HUES6 (cell line): ENCODE measurements around the gene CFH.
"Not testable (repeated sequence)": the region's sequence is repeated elsewhere in the genome, so short reads cannot be mapped to it uniquely, and the experiment has no call there.

ENCODE experiments used
- H3K27ac ChIP-seq: 2 replicates; pipeline ENCODE4 v1.7.0; 2013; ENCODE audit warnings: low read depth, mild to moderate bottlenecking, low read length, inconsistent platforms
- H3K27me3 ChIP-seq: 2 replicates; pipeline ENCODE4 v1.6.1; 2013; ENCODE audit warnings: low read length; ENCODE audit not compliant: control insufficient read depth, insufficient read depth
- H3K36me3 ChIP-seq: 2 replicates; pipeline ENCODE4 v1.6.1; 2013; ENCODE audit warnings: low read length; ENCODE audit not compliant: control insufficient read depth, insufficient read depth
- H3K4me1 ChIP-seq: 2 replicates; pipeline ENCODE4 v1.6.1; 2013; ENCODE audit warnings: low read length; ENCODE audit not compliant: control insufficient read depth, insufficient read depth
- H3K4me3 ChIP-seq: 2 replicates; pipeline ENCODE4 v1.5.1; 2013; ENCODE audit warnings: low read depth, low read length
- H3K9ac ChIP-seq: one replicate; pipeline ENCODE4 v1.6.1; 2013; ENCODE audit warnings: mild to moderate bottlenecking, low read length
- H3K9me3 ChIP-seq: 2 replicates; pipeline ENCODE4 v1.6.1; 2013; ENCODE audit warnings: low read depth, low read length; ENCODE audit not compliant: control insufficient read depth, insufficient read depth

CFH gene

DNA sequence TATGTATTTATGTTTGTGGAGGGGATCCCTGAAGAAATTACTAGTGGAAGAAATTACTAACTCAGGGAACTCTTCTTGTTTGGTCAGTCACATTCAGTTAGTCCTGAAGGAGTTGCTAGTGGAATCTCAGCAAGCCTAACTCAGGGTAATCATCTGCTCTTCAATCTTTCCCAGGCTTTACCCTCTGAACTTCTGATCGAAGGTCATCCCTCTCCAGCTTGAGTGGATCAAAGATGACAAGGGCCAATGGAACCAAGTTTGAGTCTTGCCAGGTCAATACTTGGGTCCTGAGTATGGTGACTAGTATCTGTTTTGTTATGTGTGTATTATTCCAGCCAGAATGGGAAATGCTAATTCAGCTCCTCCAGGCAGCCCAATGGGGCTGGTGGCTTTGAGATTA lies 49.3 kb downstream of the CFH start:
- Histone ChIP-seq H3K4me1 (no peaks in the 10 kb centered on the region), H3K36me3 (no peaks in the 10 kb centered on the region), H3K9ac (no peak overlapping the region), H3K9me3 (no peaks in the 10 kb centered on the region), H3K27ac (no peak overlapping the region), H3K4me3 (no peak overlapping the region), H3K27me3 (no peaks in the 10 kb centered on the region)

DNA sequence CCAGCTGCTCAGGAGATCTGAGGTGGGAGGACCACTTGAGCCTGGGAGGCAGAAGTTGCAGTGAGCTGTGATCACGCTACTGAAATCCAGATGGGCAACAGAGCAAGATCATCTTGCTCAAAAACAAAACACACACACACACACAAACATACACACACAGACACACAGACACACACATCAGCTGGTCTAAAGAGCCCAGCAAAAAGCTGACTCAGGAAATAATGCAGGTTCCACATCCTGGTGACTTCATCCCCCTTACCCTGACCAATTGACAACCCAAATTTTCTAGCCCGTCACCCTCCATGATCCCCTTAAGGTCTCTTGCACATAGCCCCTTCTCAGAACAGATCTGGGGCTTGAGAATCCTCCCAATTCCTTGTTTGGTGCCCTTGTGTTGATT lies 58.0 kb downstream of the CFH start:
- H3K36me3 ChIP-seq, H3K27me3 ChIP-seq, H3K4me3 ChIP-seq, H3K4me1 ChIP-seq, H3K27ac ChIP-seq, H3K9me3 ChIP-seq, H3K9ac ChIP-seq: not testable (repeated sequence)

DNA sequence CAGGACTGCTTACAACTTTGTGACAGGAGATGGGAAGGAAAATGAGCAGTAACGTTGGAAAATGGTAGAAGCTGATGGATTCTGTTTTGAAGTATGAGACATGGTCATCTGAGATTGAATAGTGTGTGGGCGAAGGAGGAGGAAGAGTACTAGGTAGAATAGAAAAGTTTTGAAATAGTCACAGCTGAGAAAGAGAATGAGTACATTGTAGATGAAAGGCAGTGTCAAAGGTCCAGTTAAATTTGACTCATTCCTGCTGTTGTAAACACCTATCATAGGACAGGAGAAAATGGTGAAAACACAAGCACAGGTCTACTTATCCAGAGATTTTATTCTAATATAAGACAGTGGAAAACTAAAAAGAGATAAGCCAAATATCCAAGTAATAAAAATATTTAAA lies 66.0 kb downstream of the CFH start:
- no peaks in the 10 kb centered on the region for H3K27me3 ChIP-seq
- no peaks in the 10 kb centered on the region for H3K36me3 ChIP-seq
- no peaks in the 10 kb centered on the region for H3K4me1 ChIP-seq
- no peak overlapping the region for H3K9ac ChIP-seq
- no peak overlapping the region for H3K4me3 ChIP-seq
- H3K9me3 ChIP-seq: no peaks in the 10 kb centered on the region
- no peak overlapping the region for H3K27ac ChIP-seq

DNA sequence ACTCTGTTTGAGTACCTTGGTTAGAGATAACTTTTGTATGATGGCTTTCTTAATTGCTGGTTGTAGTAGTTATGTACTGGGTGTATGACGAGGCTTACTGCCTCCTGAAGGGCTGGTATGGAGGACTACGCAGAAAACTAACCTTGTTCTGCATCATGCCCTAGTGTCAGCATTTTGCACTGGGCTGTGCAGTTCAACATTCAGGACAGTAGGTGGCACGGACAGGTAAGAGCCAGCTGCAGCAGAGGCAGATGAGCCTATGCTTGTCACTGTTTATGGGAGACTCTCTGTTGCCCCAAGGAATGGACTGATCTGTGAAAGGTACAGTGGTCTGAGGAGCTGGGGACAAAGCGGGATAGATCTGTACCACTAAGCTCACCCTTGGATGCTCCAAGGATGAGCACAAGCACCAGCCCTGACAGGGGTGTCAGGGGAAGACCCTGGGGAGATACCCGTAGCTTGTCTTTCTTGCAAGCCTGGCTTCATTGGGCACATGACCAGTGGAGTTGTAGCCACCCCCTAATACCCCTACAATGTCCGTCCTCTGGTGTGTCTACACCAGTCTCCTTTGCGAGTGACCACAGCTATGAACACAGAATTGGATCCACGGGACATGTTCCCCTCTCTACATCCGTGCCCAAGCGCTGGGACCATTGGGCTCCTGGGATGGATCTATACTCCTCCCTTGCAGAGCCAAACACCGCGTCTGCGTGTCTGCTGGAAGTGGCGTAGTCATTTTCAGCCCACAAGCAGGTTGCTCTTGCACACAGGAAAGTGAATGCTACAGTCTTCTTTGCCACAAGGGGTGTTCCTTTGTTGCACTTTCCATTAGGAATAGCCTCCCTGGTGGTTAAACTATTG lies 71.7 kb downstream of the CFH start:
- no peak overlapping the region for H3K27ac ChIP-seq
- no peaks in the 10 kb centered on the region for H3K27me3 ChIP-seq
- no peak overlapping the region for H3K9ac ChIP-seq
- H3K36me3 ChIP-seq: no peaks in the 10 kb centered on the region
- H3K9me3 ChIP-seq: no peaks in the 10 kb centered on the region
- no peaks in the 10 kb centered on the region for H3K4me1 ChIP-seq
- no peak overlapping the region for H3K4me3 ChIP-seq

DNA sequence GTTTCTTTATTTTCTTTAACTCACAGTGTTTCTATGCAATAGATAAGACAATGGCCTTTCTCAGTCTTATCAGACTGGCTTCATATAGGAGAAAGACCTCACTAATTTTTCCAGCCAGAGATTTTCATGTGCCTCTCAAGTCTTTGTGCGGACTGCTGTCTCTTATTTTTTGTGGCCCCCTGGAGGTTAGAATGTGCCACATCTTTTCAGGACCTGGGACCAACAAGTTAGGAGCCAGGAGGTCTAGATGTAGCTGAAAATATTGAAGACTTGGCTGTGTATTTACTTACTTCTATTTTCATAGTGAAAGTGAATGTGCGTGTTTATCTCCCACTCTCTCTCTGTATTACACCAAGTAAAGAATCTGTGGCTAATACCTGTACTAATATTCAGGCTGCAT lies 80.7 kb downstream of the CFH start:
- H3K4me1 ChIP-seq: no peaks in the 10 kb centered on the region
- no peak overlapping the region for H3K27ac ChIP-seq
- H3K27me3 ChIP-seq: no peaks in the 10 kb centered on the region
- H3K9me3 ChIP-seq: no peaks in the 10 kb centered on the region
- H3K4me3 ChIP-seq: no peak overlapping the region
- H3K9ac ChIP-seq: no peak overlapping the region
- no peaks in the 10 kb centered on the region for H3K36me3 ChIP-seq

DNA sequence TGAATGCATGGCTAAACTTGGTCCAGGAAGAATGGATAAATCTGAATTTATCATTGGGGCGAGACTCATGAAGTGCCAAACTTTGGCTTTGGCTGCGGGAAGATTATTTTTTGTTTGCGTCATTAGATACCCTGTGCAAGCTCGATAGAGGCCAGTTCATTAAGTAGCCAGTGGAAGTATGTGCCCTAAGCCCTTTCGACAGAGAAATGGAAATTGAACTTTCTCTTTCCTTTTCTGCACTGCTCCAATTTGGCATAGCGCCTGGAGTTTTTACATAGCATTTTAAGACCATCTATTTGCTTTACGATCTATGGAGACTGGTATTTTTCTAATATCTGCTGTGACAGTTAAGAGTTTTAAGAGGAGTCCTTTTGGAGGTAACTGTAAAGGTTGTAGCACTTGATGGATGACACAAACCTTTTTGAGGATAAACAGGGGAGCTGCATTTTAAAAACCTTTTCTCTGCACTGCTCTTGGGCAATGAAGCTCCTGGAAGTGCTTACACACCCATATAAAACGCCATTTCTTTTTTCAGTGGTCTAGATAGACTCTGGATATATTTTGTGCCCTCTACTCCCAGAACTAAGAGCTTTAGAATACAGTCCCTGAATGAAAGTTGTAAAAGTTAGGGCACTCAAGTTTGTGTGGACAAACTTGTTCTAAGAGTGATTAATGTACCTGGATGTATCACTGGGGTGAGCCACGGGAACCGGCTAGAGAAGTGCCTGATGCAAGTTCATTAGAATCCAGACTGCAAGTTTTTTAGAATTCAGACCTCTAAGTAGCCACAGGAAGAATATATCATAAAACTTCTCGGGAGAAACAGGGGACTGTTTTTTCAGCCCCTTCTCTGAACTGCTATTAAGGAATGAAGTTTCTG lies 81.5 kb downstream of the CFH start:
- Histone ChIP-seq H3K9me3 (peaks cover 6% of the 10 kb centered on the region), H3K4me1 (no peaks in the 10 kb centered on the region), H3K27ac (no peak overlapping the region), H3K9ac (no peak overlapping the region), H3K4me3 (no peak overlapping the region), H3K36me3 (no peaks in the 10 kb centered on the region), H3K27me3 (no peaks in the 10 kb centered on the region)

DNA sequence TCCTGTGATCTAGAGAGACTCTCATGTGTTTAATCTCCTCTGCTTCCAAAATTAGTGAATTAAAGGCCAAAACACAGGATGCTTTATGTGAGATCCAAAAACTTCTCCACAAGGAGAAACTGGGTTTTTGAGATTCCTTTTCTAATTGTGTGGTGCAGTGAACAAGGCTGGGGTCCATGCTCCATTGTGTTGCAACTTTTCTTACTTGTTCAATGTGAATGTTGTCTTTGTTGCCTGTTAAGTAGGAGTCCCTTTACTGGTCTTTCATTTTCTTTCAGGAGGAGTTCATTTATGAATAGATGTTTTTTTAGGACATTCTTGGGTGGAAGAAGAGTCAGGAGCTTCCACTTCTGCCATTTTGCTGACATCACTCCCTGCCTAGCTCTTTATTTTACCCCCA lies 82.2 kb downstream of the CFH start:
- no peaks in the 10 kb centered on the region for H3K4me1 ChIP-seq
- no peak overlapping the region for H3K27ac ChIP-seq
- H3K4me3 ChIP-seq: no peak overlapping the region
- no peaks in the 10 kb centered on the region for H3K36me3 ChIP-seq
- H3K9ac ChIP-seq: no peak overlapping the region
- peaks cover 13% of the 10 kb centered on the region for H3K9me3 ChIP-seq
- H3K27me3 ChIP-seq: no peaks in the 10 kb centered on the region

DNA sequence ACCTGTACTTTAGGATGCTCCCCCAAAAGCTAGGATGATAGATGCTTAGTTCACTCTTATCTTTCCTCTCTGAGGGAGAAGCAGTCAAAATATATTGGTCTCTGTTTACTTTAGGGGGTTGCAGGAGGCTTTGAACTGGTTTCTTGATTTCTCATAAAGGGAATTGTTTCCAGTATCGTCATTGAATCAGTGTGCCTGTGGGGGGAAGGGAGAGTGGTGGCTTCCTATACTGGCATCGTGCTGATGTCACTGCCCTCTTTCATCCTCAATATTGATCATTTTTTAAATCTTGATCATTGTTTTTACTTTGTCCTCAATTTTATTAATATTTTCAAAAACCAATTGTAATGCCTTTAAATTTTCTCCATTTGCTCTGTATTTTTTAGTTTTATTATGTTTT lies 82.6 kb downstream of the CFH start:
- Histone ChIP-seq H3K27ac (no peak overlapping the region), H3K4me1 (no peaks in the 10 kb centered on the region), H3K27me3 (no peaks in the 10 kb centered on the region), H3K4me3 (no peak overlapping the region), H3K9ac (no peak overlapping the region), H3K9me3 (peaks cover 17% of the 10 kb centered on the region), H3K36me3 (no peaks in the 10 kb centered on the region)

DNA sequence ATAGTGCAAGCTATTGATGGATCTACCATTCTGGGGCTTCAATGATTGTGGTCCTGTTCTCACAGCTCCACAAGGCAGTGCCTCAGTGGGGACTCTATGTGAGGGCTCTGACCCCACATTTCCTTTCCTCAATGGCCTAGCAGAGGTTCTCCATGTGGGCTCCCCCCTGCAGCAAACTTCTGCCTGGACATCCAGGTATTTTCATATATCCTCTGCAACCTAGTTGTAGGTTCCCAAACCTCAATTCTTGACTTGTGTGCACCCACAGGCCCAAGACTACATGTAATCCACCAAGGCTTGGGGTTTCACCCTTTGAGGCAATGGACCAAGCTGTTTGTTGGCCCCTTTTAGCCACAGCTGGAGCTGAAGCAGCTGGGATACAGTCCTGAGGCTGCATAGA lies 86.9 kb downstream of the CFH start:
- Histone ChIP-seq H3K27ac (no peak overlapping the region), H3K36me3 (no peaks in the 10 kb centered on the region), H3K9ac (no peak overlapping the region), H3K9me3 (peaks cover 20% of the 10 kb centered on the region), H3K4me3 (no peak overlapping the region), H3K4me1 (no peaks in the 10 kb centered on the region), H3K27me3 (no peaks in the 10 kb centered on the region)

DNA sequence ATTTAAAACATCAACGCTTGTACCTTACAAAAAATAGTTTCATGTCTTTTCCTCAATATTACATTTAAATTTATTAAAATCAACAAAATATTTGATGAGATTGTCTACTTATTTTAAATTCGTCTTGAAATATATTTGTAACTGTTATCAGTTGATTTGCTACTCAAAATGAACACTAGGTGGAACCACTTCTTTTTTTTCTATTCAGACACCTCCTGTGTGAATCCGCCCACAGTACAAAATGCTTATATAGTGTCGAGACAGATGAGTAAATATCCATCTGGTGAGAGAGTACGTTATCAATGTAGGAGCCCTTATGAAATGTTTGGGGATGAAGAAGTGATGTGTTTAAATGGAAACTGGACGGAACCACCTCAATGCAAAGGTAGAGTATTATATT lies 91.4 kb downstream of the CFH start:
- H3K9me3 ChIP-seq: peaks cover 15% of the 10 kb centered on the region
- not testable (repeated sequence) for H3K27ac ChIP-seq, H3K27me3 ChIP-seq, H3K4me3 ChIP-seq, H3K4me1 ChIP-seq, H3K9ac ChIP-seq, H3K36me3 ChIP-seq

DNA sequence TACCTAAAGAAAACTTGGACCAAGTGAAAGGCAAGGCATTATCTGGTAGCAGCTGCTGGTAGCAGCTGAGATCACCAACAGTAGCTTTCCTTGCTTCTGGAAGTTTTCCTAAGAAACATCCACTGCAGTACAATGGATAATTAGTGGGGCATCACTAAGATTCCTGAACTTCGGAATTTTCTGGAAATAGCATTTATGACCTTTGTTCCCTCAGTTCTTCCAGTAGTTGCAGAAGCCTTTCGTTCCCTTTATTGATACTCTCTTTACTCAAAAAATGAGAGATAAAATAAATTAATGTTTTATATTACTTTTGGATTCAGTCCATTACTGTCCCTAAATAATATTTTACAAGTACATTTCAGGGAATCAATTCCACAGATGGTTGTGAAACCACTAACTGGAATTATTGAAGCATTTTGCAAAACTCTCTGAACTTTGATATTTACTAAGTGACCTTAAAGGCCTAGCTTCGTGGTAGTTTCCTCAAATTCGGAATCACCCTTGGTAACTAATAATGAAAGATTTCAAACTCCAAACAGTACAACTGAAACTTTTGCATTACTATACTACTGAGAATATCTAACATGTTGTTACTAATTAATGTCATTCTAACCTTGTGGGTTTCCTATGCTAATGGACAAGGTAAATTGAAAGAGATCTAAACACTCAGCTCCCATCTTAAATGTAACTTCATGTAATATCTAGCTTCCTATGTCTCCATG lies 113.3 kb downstream of the CFH start:
- not testable (repeated sequence) for H3K4me1 ChIP-seq, H3K27me3 ChIP-seq, H3K36me3 ChIP-seq, H3K27ac ChIP-seq, H3K4me3 ChIP-seq, H3K9me3 ChIP-seq, H3K9ac ChIP-seq
